A549 treated with RU486 at 1 μM for 4 hours (cell line): ENCODE results near the gene ELAVL3. TPM values are rescaled to one million over a fixed set of nuclear protein-coding genes. Genes with fewer than 3 reads are reported as not detected.

Experiments
- total RNA-seq: library from RNA; stranded (reverse); fragments of 200-300 nt; extraction: Qiagen RNA extraction; gene quantifications from 5 replicates; pipeline ENCODE4 v1.2.3, GENCODE V29; 2022; ENCODE audit warnings: low read depth

Gene ELAVL3
- total RNA-seq, result 0.02 to 0.21 TPM (median 0.11 TPM) in 3 of 5 replicates, not detected in the others

DNA sequence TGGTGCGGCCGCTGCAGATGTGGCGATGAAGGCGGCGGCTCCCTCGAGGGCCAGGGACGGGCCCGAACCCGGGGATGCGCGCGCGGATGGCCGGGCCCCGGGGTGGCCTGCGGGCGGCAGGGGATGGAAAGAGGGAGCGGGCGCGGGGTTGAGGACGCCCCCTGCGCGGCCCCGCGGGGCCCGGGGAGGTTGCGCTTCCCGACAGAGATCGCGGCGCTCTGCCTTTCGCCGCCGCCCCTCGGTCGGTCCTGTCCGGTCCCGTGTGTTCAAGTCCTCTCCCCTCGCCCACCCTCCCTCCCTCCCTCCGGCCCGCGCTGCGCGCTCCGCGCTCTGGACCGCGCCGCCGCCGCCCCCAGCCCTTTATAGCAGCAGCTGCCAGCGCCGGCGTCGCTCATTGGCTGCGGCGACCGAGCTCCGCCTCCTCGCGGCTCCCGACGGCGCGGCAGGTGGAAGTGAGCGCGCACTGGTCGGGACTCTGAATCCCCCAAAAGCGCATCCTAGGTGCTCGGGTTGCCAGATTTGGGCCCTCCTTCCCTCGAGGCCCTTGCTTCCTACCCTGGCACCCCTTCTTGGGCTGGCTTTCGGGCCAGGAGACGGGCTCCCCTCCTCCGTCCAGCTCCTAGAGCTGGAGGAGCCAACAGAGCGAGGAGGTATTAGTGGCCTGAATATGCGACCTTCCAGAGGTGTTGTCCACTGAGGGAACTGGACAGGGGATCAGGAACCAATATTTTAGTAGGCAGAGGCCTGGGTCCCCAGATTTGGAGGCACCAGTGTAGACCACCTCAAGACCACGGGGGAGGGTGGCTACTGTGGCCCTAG is at the start of gene ELAVL3:
TSS of gene ELAVL3 (minus strand) at position 332 of the 819 bp plus-strand sequence. CDS start 438 bp downstream, outside the sequence.

DNA sequence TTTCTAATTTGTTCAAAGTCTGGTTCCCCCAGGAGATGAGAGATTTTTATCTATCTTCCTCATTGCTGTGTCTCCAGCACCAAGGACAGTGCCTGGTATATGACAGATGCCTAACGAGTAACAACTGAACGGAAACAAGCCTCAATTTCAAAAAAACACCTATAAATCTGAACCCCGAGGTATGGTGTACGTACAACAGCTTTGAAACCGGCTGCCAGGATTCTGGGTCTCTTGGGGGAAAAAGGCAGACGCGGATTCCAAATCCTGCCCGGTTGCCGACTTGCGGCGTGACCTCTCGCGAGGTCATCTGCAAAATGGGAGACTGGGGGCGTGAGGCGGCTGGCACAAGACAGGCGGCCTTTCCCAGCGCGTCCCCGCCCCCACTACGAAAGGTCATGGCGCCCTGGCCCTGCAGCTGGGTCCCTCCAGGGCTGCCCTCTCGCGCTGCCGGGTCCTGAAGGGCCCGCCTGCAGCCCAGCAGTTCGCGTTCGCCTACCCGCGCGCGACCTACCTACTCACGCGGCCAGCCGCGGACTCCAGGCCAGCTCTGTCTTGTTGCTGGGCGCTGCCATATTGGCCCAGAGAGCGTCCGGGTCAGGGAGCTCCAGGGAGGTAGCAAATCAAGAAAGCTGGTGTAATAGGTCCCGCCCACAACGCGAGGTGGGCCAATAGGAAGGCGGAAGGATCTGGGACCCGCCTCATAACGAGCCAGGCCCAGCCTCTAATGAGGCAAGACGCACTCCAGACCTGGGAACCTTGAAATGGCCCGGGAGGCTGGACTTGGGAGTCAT is 47.9 kb upstream of the ELAVL3 start, which contains the start of gene ECSIT:
TSS of gene ECSIT (minus strand) at position 584 of the 791 bp plus-strand sequence. CDS start 9,964 bp downstream, outside the sequence.

GRCh38 chr19:11505504-11506100 is 24.8 kb upstream of the ELAVL3 start, which contains the start of gene ZNF653:
Gene ZNF653 (minus strand): TSS chr19:11505839. CDS start chr19:11505786, 53 bp downstream.

DNA sequence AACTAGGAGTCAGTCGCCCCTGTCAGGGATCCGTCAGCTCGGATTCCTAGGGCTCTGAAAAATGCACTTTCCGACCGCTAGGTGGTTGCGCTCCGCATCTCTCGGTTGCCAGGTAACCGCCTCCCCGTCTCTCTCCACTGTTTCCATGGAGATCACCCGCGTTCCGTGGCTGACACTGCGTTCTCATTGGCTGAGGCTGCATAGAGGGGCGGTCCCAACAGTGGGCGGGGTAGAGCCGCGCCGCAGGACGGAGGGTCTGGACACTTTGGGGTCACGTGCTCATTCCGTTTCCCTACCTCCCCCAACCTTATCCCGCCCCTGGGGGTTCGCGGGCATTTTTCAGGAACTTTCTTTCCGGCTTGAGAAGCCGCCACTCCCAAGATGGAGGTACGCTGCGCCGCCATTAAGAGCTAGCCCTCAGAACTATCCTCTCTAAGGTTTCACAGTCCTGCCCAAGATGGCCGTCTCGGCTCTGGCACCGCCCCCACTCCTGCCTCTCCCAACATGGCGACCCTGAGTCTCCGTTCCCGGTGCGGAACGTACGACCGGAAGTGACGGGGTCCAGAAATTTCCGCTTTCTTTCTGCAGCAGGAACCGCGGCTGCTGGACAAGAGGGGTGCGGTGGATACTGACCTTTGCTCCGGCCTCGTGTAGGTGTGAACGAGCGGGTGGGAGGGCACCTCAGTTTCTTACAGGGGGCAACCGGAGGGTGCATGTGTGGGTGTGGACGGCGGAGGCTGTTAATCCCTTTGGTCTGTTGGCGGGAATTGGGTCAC is 45.6 kb downstream of the ELAVL3 start, which contains the start of the genes ODAD3 and PRKCSH:
TSS of gene ODAD3 (minus strand) at position 65 of the 776 bp plus-strand sequence. CDS start 105 bp downstream, outside the sequence.
TSS of gene PRKCSH (plus strand) at position 579 of the 776 bp plus-strand sequence. CDS start 483 bp downstream, outside the sequence.

DNA sequence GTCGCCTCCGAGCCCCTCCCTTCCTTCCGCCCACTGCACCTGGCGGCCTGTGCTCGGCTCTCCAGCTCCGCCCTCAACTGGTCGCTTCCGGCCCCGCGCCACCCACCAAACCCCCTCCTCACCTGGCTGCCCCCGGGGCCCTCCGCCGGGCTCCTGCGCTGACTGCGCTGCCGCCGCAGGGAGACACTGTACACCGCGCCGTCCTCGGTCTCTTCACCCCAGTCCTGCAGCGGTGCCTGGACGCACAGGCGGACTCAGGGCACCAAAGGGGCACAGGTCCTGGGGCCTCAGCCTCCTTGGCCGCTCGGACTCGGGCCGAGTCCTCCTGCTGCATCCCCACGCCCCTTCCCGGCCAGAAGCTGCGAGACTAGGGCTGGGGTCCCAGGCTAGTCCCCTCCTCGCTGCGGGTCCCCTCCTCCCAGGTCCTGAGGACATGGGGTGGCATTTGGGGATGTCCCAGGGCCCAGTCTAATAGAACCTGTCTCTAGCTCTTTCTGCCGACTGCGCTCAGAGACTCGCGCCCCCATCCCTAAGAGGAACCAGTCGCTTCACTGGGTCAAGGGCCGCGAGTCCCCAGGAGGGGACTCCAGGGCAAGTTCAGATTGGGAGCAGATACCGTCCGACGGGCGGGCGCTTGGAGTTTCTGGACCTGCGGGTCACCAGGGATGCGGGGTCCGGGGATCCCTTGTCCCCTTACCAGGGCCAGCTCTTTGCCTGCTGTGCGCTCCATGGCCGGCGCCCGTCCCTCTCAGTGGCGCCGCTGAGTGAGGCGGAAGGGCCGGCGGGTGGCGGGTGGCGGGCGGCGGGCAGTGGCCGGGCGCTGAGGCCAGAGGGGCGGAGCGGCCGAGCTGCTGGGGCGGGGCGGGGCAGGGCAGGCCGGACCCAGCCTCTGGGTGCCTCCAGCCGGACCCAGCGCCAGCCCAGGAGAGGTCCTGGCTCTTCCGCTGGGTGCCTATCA is 62.0 kb downstream of the ELAVL3 start, which contains the start of gene RGL3:
TSS of gene RGL3 (minus strand) at position 766 of the 958 bp plus-strand sequence. CDS start at position 730, 36 bp downstream.

Other genes with a start within 250 kb of the ELAVL3 start
- gene ANGPTL8, start 241.4 kb downstream of the ELAVL3 start, total RNA-seq, result not detected in 5 replicates
- 6.0 to 12.0 TPM (median 8.8 TPM) in 5 replicates for gene DOCK6, start 218.5 kb downstream of the ELAVL3 start, total RNA-seq
- gene TSPAN16, start 184.9 kb downstream of the ELAVL3 start, total RNA-seq, result not detected in 5 replicates
- 2.5 to 3.2 TPM (median 2.8 TPM) in 5 replicates for gene RAB3D, start 141.4 kb downstream of the ELAVL3 start, total RNA-seq
- gene TMEM205, start 134.8 kb downstream of the ELAVL3 start, total RNA-seq, result 95.9 to 133 TPM (median 114 TPM) in 5 replicates
- 4.4 to 6.4 TPM (median 5.7 TPM) in 5 replicates for gene CCDC159, start 134.5 kb downstream of the ELAVL3 start, total RNA-seq
- 8.0 to 11.5 TPM (median 9.9 TPM) in 5 replicates for gene PLPPR2, start 125.6 kb downstream of the ELAVL3 start, total RNA-seq
- 1.7 to 3.4 TPM (median 2.2 TPM) in 5 replicates for gene SWSAP1, start 106.4 kb downstream of the ELAVL3 start, total RNA-seq
- gene EPOR, start 96.7 kb downstream of the ELAVL3 start, total RNA-seq, result 3.6 to 5.5 TPM (median 5.1 TPM) in 5 replicates
- gene RGL3, start 61.7 kb downstream of the ELAVL3 start, total RNA-seq, result 0.85 to 2.0 TPM (median 1.7 TPM) in 5 replicates
- gene ODAD3, start 45.9 kb downstream of the ELAVL3 start, total RNA-seq, result 0.83 to 1.3 TPM (median 1.3 TPM) in 5 replicates
- gene PRKCSH, start 45.4 kb downstream of the ELAVL3 start, total RNA-seq, result 232 to 265 TPM (median 260 TPM) in 5 replicates
- 3.5 to 6.0 TPM (median 5.3 TPM) in 5 replicates for gene ZNF653, start 24.8 kb upstream of the ELAVL3 start, total RNA-seq
- gene ECSIT, start 48.1 kb upstream of the ELAVL3 start, total RNA-seq, result 27.8 to 37.6 TPM (median 34.7 TPM) in 5 replicates
- 0.35 to 0.94 TPM (median 0.40 TPM) in 5 replicates for gene CNN1, start 57.8 kb upstream of the ELAVL3 start, total RNA-seq
- gene ELOF1, start 78.2 kb upstream of the ELAVL3 start, total RNA-seq, result 91.1 to 119 TPM (median 103 TPM) in 5 replicates
- gene ACP5, start 96.6 kb upstream of the ELAVL3 start, total RNA-seq, result 0.27 to 0.43 TPM in 2 of 5 replicates, not detected in the others
- gene ZNF627, start 116.4 kb upstream of the ELAVL3 start, total RNA-seq, result 2.8 to 5.5 TPM (median 3.7 TPM) in 5 replicates